WI38 (cell line): Measurements from ENCODE around the gene APIP.

Experiments used
- H3K4me3 ChIP-seq: 2 replicates; pipeline ENCODE4 v1.5.1; 2011; ENCODE audit warnings: low read depth, mild to moderate bottlenecking, control low read depth, low read length
- CTCF ChIP-seq: IDR thresholded peaks from 2 replicates; pipeline ENCODE4 v1.5.1; 2012; ENCODE audit warnings: low read depth, mild to moderate bottlenecking, control low read depth, low read length

Gene APIP

GRCh38 chr11:34864424-34864823 lies 51.8 kb downstream of the APIP start:
- TF ChIP-seq CTCF, result no peak
- H3K4me3 ChIP-seq, result no peak overlapping the region

- no peak overlapping the region for H3K4me3 ChIP-seq
- no peak for TF ChIP-seq CTCF
These were observed 53.1 kb downstream of the APIP start for GRCh38 chr11:34863048-34863447.

GRCh38 chr11:34860518-34860917 lies 55.7 kb downstream of the APIP start:
- no peak for TF ChIP-seq CTCF
- H3K4me3 ChIP-seq, result no peak overlapping the region

- H3K4me3 ChIP-seq, result no peak overlapping the region
- no peak for TF ChIP-seq CTCF
These were observed 56.1 kb downstream of the APIP start for GRCh38 chr11:34860034-34860433.

- no peak overlapping the region for H3K4me3 ChIP-seq
- TF ChIP-seq CTCF, result no peak
These were observed 56.7 kb downstream of the APIP start for GRCh38 chr11:34859496-34859895.

- H3K4me3 ChIP-seq, result no peak overlapping the region
- TF ChIP-seq CTCF, result no peak
These were observed 58.7 kb downstream of the APIP start for GRCh38 chr11:34857463-34857862.

- TF ChIP-seq CTCF, result no peak
- no peak overlapping the region for H3K4me3 ChIP-seq
These were observed 59.9 kb downstream of the APIP start for GRCh38 chr11:34856251-34856650.
